ENCODE measurements around the gene METAP1D.

METAP1D gene

GRCh38 chr2:171999604-172000469 is at the start of gene METAP1D:
Gene METAP1D, plus strand, starts transcription at chr2:171999953. Its CDS starts 17 bp downstream, at chr2:171999970.
- Mint-ChIP-seq H3K36me3 (ENCODE audit: low read depth) (peaks cover 3% of the 10 kb centered on the region), H3K27me3 (peaks cover 7% of the 10 kb centered on the region), H3K4me1 (peaks cover 28% of the 10 kb centered on the region), H3K27ac (peak within 1 kb of the TSS; percentile 100), H3K4me3 (peak within 1 kb of the TSS; percentile 98), H3K9me3 (no peaks in the 10 kb centered on the region)
- peak; percentile 91 for DNase-seq
- peak; percentile 98 for ATAC-seq

GRCh38 chr2:171952276-171952675 is 47.5 kb upstream of the METAP1D start:
- no peak overlapping the region for H3K4me3 Mint-ChIP-seq
- no peak for DNase-seq
- H3K4me1 Mint-ChIP-seq, result peaks cover 13% of the 10 kb centered on the region
- no peak for ATAC-seq
- no peaks in the 10 kb centered on the region for H3K9me3 Mint-ChIP-seq
- no peaks in the 10 kb centered on the region for H3K27me3 Mint-ChIP-seq
- no peak overlapping the region for H3K27ac Mint-ChIP-seq
- peaks cover 33% of the 10 kb centered on the region for H3K36me3 Mint-ChIP-seq (ENCODE audit: low read depth)

- Mint-ChIP-seq H3K36me3 (ENCODE audit: low read depth) (peaks cover 33% of the 10 kb centered on the region), H3K9me3 (no peaks in the 10 kb centered on the region), H3K27me3 (no peaks in the 10 kb centered on the region), H3K4me3 (no peak overlapping the region), H3K27ac (no peak overlapping the region), H3K4me1 (peaks cover 13% of the 10 kb centered on the region)
- DNase-seq (no peak), ATAC-seq (no peak)
Measured at GRCh38 chr2:171952748-171953147, 47.0 kb upstream of the METAP1D start.

GRCh38 chr2:171956135-171956825 is 43.5 kb upstream of the METAP1D start:
- Mint-ChIP-seq H3K9me3 (no peaks in the 10 kb centered on the region), H3K4me1 (peaks cover 13% of the 10 kb centered on the region), H3K27ac (no peak overlapping the region), H3K4me3 (no peak overlapping the region), H3K36me3 (ENCODE audit: low read depth) (peaks cover 22% of the 10 kb centered on the region), H3K27me3 (no peaks in the 10 kb centered on the region)
- DNase-seq (no peak), ATAC-seq (no peak)

- DNase-seq (no peak), ATAC-seq (no peak)
- H3K27me3 Mint-ChIP-seq, result no peaks in the 10 kb centered on the region
- H3K9me3 Mint-ChIP-seq, result no peaks in the 10 kb centered on the region
- no peak overlapping the region for H3K27ac Mint-ChIP-seq
- H3K4me3 Mint-ChIP-seq, result no peak overlapping the region
- peaks cover 18% of the 10 kb centered on the region for H3K36me3 Mint-ChIP-seq (ENCODE audit: low read depth)
- peaks cover 13% of the 10 kb centered on the region for H3K4me1 Mint-ChIP-seq
Measured at GRCh38 chr2:171957061-171957460, 42.7 kb upstream of the METAP1D start.

GRCh38 chr2:171958475-171958874 is 41.3 kb upstream of the METAP1D start:
- no peak for DNase-seq
- no peaks in the 10 kb centered on the region for H3K9me3 Mint-ChIP-seq
- peaks cover 18% of the 10 kb centered on the region for H3K4me1 Mint-ChIP-seq
- no peak overlapping the region for H3K27ac Mint-ChIP-seq
- no peaks in the 10 kb centered on the region for H3K27me3 Mint-ChIP-seq
- peaks cover 17% of the 10 kb centered on the region for H3K36me3 Mint-ChIP-seq (ENCODE audit: low read depth)
- ATAC-seq, result no peak
- H3K4me3 Mint-ChIP-seq, result no peak overlapping the region

GRCh38 chr2:171959998-171960397 is 39.8 kb upstream of the METAP1D start:
- Mint-ChIP-seq H3K4me3 (no peak overlapping the region), H3K9me3 (no peaks in the 10 kb centered on the region), H3K27ac (no peak overlapping the region), H3K27me3 (no peaks in the 10 kb centered on the region), H3K4me1 (peaks cover 13% of the 10 kb centered on the region), H3K36me3 (ENCODE audit: low read depth) (peaks cover 7% of the 10 kb centered on the region)
- ATAC-seq, result no peak
- no peak for DNase-seq

- Mint-ChIP-seq H3K27me3 (no peaks in the 10 kb centered on the region), H3K4me1 (peaks cover 13% of the 10 kb centered on the region), H3K36me3 (ENCODE audit: low read depth) (peaks cover 7% of the 10 kb centered on the region), H3K27ac (no peak overlapping the region), H3K9me3 (no peaks in the 10 kb centered on the region), H3K4me3 (no peak overlapping the region)
- ATAC-seq, result no peak
- DNase-seq, result no peak
Measured at GRCh38 chr2:171960570-171960969, 39.2 kb upstream of the METAP1D start.

GRCh38 chr2:171963198-171963597 is 36.6 kb upstream of the METAP1D start:
- H3K4me1 Mint-ChIP-seq, result peaks cover 15% of the 10 kb centered on the region
- H3K27me3 Mint-ChIP-seq, result no peaks in the 10 kb centered on the region
- no peak overlapping the region for H3K4me3 Mint-ChIP-seq
- no peaks in the 10 kb centered on the region for H3K9me3 Mint-ChIP-seq
- no peak for ATAC-seq
- no peak for DNase-seq
- peaks cover 17% of the 10 kb centered on the region for H3K36me3 Mint-ChIP-seq (ENCODE audit: low read depth)
- no peak overlapping the region for H3K27ac Mint-ChIP-seq

- peaks cover 21% of the 10 kb centered on the region for H3K36me3 Mint-ChIP-seq (ENCODE audit: low read depth)
- no peak overlapping the region for H3K4me3 Mint-ChIP-seq
- H3K9me3 Mint-ChIP-seq, result no peaks in the 10 kb centered on the region
- no peaks in the 10 kb centered on the region for H3K27me3 Mint-ChIP-seq
- H3K27ac Mint-ChIP-seq, result no peak overlapping the region
- ATAC-seq (no peak), DNase-seq (no peak)
- H3K4me1 Mint-ChIP-seq, result peaks cover 15% of the 10 kb centered on the region
Measured at GRCh38 chr2:171964308-171964707, 35.4 kb upstream of the METAP1D start.

- Mint-ChIP-seq H3K27ac (no peak overlapping the region), H3K36me3 (ENCODE audit: low read depth) (peaks cover 26% of the 10 kb centered on the region), H3K9me3 (no peaks in the 10 kb centered on the region), H3K4me3 (no peak overlapping the region), H3K27me3 (no peaks in the 10 kb centered on the region), H3K4me1 (peaks cover 15% of the 10 kb centered on the region)
- no peak for ATAC-seq
- DNase-seq, result no peak
Measured at GRCh38 chr2:171965238-171965637, 34.5 kb upstream of the METAP1D start.

- H3K36me3 Mint-ChIP-seq (ENCODE audit: low read depth), result peaks cover 26% of the 10 kb centered on the region
- DNase-seq, result no peak
- H3K27ac Mint-ChIP-seq, result no peak overlapping the region
- no peak overlapping the region for H3K4me3 Mint-ChIP-seq
- H3K4me1 Mint-ChIP-seq, result peaks cover 15% of the 10 kb centered on the region
- no peak for ATAC-seq
- H3K27me3 Mint-ChIP-seq, result no peaks in the 10 kb centered on the region
- H3K9me3 Mint-ChIP-seq, result no peaks in the 10 kb centered on the region
Measured at GRCh38 chr2:171965661-171966060, 34.1 kb upstream of the METAP1D start.

GRCh38 chr2:171966235-171966634 is 33.5 kb upstream of the METAP1D start:
- no peaks in the 10 kb centered on the region for H3K9me3 Mint-ChIP-seq
- ATAC-seq (no peak), DNase-seq (no peak)
- no peaks in the 10 kb centered on the region for H3K27me3 Mint-ChIP-seq
- peaks cover 27% of the 10 kb centered on the region for H3K36me3 Mint-ChIP-seq (ENCODE audit: low read depth)
- H3K4me1 Mint-ChIP-seq, result peaks cover 15% of the 10 kb centered on the region
- no peak overlapping the region for H3K27ac Mint-ChIP-seq
- no peak overlapping the region for H3K4me3 Mint-ChIP-seq

- Mint-ChIP-seq H3K27me3 (no peaks in the 10 kb centered on the region), H3K36me3 (ENCODE audit: low read depth) (peaks cover 31% of the 10 kb centered on the region), H3K27ac (no peak overlapping the region), H3K4me1 (peaks cover 15% of the 10 kb centered on the region), H3K4me3 (no peak overlapping the region), H3K9me3 (no peaks in the 10 kb centered on the region)
- no peak for DNase-seq
- ATAC-seq, result no peak
Measured at GRCh38 chr2:171966688-171967087, 33.1 kb upstream of the METAP1D start.

- Mint-ChIP-seq H3K36me3 (ENCODE audit: low read depth) (peaks cover 39% of the 10 kb centered on the region), H3K4me3 (no peak overlapping the region), H3K27me3 (no peaks in the 10 kb centered on the region), H3K27ac (no peak overlapping the region), H3K4me1 (peaks cover 14% of the 10 kb centered on the region), H3K9me3 (no peaks in the 10 kb centered on the region)
- DNase-seq, result no peak
- ATAC-seq, result no peak
Measured at GRCh38 chr2:171968509-171968908, 31.2 kb upstream of the METAP1D start.
